Measurements from ENCODE around the gene GNL1. TPM values are rescaled to one million over a fixed set of nuclear protein-coding genes. Genes with fewer than 3 reads are reported as not detected.

GNL1 gene
- total and polyA plus RNA-seq, 2 experiments from 2014 or later = 31.4 to 42.5 TPM

DNA sequence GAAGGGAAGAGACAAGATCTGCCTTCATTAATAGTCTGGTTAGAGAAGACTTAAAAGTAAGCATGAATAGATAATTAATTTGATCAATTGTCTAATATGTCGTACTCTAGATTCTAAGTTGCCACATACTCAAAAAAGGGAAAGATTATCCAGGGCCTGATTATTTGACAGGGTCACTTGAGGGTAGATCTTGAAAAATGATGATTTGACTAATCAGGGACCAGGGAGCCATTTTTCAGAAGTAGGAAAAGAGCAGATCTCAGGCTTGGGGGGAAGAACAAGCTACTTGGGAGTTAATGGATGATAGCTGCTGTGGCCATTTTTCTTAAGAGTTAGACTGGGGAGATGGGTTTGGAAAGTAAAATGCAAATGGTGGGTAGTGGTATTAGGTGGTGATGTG is 36.0 kb upstream of the GNL1 start (continued):
- TF ChIP-seq, protein P1, sequence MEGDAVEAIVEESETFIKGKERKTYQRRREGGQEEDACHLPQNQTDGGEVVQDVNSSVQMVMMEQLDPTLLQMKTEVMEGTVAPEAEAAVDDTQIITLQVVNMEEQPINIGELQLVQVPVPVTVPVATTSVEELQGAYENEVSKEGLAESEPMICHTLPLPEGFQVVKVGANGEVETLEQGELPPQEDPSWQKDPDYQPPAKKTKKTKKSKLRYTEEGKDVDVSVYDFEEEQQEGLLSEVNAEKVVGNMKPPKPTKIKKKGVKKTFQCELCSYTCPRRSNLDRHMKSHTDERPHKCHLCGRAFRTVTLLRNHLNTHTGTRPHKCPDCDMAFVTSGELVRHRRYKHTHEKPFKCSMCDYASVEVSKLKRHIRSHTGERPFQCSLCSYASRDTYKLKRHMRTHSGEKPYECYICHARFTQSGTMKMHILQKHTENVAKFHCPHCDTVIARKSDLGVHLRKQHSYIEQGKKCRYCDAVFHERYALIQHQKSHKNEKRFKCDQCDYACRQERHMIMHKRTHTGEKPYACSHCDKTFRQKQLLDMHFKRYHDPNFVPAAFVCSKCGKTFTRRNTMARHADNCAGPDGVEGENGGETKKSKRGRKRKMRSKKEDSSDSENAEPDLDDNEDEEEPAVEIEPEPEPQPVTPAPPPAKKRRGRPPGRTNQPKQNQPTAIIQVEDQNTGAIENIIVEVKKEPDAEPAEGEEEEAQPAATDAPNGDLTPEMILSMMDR (conservative IDR thresholded peaks at IDR 0.05; ENCODE audit: low read depth in 2 of 2) = no peak
- TF ChIP-seq ZNF331 (CRISPR knock-in tag; IDR thresholded peaks at IDR 0.05; ENCODE audit: low read depth) = no peak
- TF ChIP-seq POLR2AphosphoS5 (IDR thresholded peaks at IDR 0.05; ENCODE audit: low read depth) = no peak
- TF ChIP-seq, protein P2, sequence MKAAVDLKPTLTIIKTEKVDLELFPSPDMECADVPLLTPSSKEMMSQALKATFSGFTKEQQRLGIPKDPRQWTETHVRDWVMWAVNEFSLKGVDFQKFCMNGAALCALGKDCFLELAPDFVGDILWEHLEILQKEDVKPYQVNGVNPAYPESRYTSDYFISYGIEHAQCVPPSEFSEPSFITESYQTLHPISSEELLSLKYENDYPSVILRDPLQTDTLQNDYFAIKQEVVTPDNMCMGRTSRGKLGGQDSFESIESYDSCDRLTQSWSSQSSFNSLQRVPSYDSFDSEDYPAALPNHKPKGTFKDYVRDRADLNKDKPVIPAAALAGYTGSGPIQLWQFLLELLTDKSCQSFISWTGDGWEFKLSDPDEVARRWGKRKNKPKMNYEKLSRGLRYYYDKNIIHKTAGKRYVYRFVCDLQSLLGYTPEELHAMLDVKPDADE (IDR thresholded peaks at IDR 0.05) = no peak
- no peak for TF ChIP-seq EZH2phosphoT487 (IDR thresholded peaks at IDR 0.05; ENCODE audit: unreplicated experiment)
- TF ChIP-seq STAT1 (IDR thresholded peaks at IDR 0.05; ENCODE audit: unreplicated experiment) = no peak
- TF ChIP-seq ZNF114 (CRISPR knock-in tag; IDR thresholded peaks at IDR 0.05) = no peak

DNA sequence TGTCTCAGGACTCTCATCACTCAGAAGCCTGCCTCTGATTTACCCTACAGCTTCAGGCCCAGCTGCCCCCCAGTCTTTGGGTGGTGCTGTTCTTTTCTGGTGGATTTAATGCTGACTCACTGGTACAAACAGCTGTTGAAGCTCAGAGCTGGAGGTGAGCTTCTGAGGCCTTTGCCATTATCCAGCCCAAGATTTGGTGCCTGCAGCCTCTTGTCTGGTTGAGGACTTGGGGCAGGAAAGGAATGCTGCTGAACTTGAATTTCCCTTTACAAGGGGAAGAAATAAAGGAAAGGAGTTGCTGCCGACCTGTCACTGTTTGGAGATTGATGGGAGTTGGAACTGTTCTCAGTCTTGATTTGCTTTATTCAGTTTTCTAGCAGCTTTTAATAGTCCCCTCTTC is 34.7 kb upstream of the GNL1 start:
- Histone ChIP-seq H4K20me1 (replicated peaks; ENCODE audit: insufficient read depth) (peaks cover 33% of the 10 kb centered on the region; the same call in 1 of the 2 replicates), H3K9me2 (ENCODE audit: insufficient read depth) (no peaks in the 10 kb centered on the region), H3K4me1 (ENCODE audit: insufficient read depth) (no peaks in the 10 kb centered on the region), H3K36me3 (ENCODE audit: insufficient read depth) (peaks cover 50% of the 10 kb centered on the region), H2AFZ (no peak overlapping the region), H3K79me2 (replicated peaks; ENCODE audit: insufficient read depth) (peaks cover 13% of the 10 kb centered on the region), H3F3A (replicated peaks; ENCODE audit: low read depth) (peaks cover 18% of the 10 kb centered on the region; the same call in 1 of the 2 replicates), H3K4me2 (no peak overlapping the region), H3K4me3 (no peak overlapping the region), H3K27ac (ENCODE audit: low read depth) (no peak overlapping the region), H3K27me3 (ENCODE audit: insufficient read depth) (no peaks in the 10 kb centered on the region)
- H3K9me3 Mint-ChIP-seq = no peaks in the 10 kb centered on the region
- H3K27ac Mint-ChIP-seq = peak overlapping the region; percentile 82
- DNase-seq (ENCODE audit: low spot score) = no peak
- H3K4me3 Mint-ChIP-seq = no peak overlapping the region
- no peak for ATAC-seq
- H3K27me3 Mint-ChIP-seq (ENCODE audit: insufficient read depth, low read depth, poor library complexity) = peaks cover 3% of the 10 kb centered on the region
- TF ChIP-seq EZH2phosphoT487 (IDR thresholded peaks at IDR 0.05; ENCODE audit: unreplicated experiment) = no peak
- TF ChIP-seq, protein P2 (IDR thresholded peaks at IDR 0.05) = no peak
- no peak for TF ChIP-seq EZH2 (IDR thresholded peaks at IDR 0.05; ENCODE audit: low read depth, unreplicated experiment)
- TF ChIP-seq, protein P1 (conservative IDR thresholded peaks at IDR 0.05; ENCODE audit: low read depth in 2 of 2) = no peak
- no peak for TF ChIP-seq POLR2AphosphoS5 (IDR thresholded peaks at IDR 0.05; ENCODE audit: low read depth)
- TF ChIP-seq, protein P3, sequence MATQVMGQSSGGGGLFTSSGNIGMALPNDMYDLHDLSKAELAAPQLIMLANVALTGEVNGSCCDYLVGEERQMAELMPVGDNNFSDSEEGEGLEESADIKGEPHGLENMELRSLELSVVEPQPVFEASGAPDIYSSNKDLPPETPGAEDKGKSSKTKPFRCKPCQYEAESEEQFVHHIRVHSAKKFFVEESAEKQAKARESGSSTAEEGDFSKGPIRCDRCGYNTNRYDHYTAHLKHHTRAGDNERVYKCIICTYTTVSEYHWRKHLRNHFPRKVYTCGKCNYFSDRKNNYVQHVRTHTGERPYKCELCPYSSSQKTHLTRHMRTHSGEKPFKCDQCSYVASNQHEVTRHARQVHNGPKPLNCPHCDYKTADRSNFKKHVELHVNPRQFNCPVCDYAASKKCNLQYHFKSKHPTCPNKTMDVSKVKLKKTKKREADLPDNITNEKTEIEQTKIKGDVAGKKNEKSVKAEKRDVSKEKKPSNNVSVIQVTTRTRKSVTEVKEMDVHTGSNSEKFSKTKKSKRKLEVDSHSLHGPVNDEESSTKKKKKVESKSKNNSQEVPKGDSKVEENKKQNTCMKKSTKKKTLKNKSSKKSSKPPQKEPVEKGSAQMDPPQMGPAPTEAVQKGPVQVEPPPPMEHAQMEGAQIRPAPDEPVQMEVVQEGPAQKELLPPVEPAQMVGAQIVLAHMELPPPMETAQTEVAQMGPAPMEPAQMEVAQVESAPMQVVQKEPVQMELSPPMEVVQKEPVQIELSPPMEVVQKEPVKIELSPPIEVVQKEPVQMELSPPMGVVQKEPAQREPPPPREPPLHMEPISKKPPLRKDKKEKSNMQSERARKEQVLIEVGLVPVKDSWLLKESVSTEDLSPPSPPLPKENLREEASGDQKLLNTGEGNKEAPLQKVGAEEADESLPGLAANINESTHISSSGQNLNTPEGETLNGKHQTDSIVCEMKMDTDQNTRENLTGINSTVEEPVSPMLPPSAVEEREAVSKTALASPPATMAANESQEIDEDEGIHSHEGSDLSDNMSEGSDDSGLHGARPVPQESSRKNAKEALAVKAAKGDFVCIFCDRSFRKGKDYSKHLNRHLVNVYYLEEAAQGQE (IDR thresholded peaks at IDR 0.05; ENCODE audit: unreplicated experiment) = no peak
- TF ChIP-seq NANOG (IDR thresholded peaks at IDR 0.05; ENCODE audit: borderline replicate concordance) = no peak
- H3K36me3 Mint-ChIP-seq (ENCODE audit: low read depth) = peaks cover 87% of the 10 kb centered on the region
- H3K4me1 Mint-ChIP-seq = no peaks in the 10 kb centered on the region
